ENCODE measurements around the gene PKP4.

The PKP4 gene

GRCh38 chr2:158656492-158657229 is 199.9 kb downstream of the PKP4 start:
- DNase-seq, result no peak

- DNase-seq, result no peak
These were observed 201.6 kb downstream of the PKP4 start for GRCh38 chr2:158658396-158658795.

GRCh38 chr2:158659483-158659882 is 202.7 kb downstream of the PKP4 start:
- no peak for DNase-seq

- no peak for DNase-seq
These were observed 204.5 kb downstream of the PKP4 start for GRCh38 chr2:158661231-158661630.

GRCh38 chr2:158662421-158662820 is 205.7 kb downstream of the PKP4 start:
- no peak for DNase-seq

GRCh38 chr2:158663796-158664195 is 207.0 kb downstream of the PKP4 start:
- DNase-seq, result no peak

- no peak for DNase-seq
These were observed 208.2 kb downstream of the PKP4 start for GRCh38 chr2:158664987-158665386.

GRCh38 chr2:158665536-158666302 is 209.0 kb downstream of the PKP4 start:
- DNase-seq, result no peak

- no peak for DNase-seq
These were observed 210.2 kb downstream of the PKP4 start for GRCh38 chr2:158666969-158667368.

GRCh38 chr2:158667586-158667985 is 210.8 kb downstream of the PKP4 start:
- no peak for DNase-seq

GRCh38 chr2:158668001-158668765 is 211.4 kb downstream of the PKP4 start:
- no peak for DNase-seq

GRCh38 chr2:158670292-158670691 is 213.5 kb downstream of the PKP4 start:
- no peak for DNase-seq

GRCh38 chr2:158671360-158672245 is 214.9 kb downstream of the PKP4 start:
- DNase-seq, result no peak

GRCh38 chr2:158676295-158676694 is 219.5 kb downstream of the PKP4 start:
- DNase-seq, result no peak

- DNase-seq, result no peak
These were observed 219.9 kb downstream of the PKP4 start for GRCh38 chr2:158676696-158677095.

GRCh38 chr2:158677542-158677941 is 220.8 kb downstream of the PKP4 start:
- no peak for DNase-seq

GRCh38 chr2:158681816-158682215 is 225.1 kb downstream of the PKP4 start:
- no peak for DNase-seq

- DNase-seq, result no peak
These were observed 228.9 kb downstream of the PKP4 start for GRCh38 chr2:158685646-158686045.

GRCh38 chr2:158686210-158686691 is 229.5 kb downstream of the PKP4 start:
- no peak for DNase-seq

GRCh38 chr2:158687315-158687714 is 230.6 kb downstream of the PKP4 start:
- DNase-seq, result no peak

- no peak for DNase-seq
These were observed 232.0 kb downstream of the PKP4 start for GRCh38 chr2:158688721-158689120.

- DNase-seq, result no peak
These were observed 232.6 kb downstream of the PKP4 start for GRCh38 chr2:158689391-158689790.
